NCI-H526 treated with DMSO at 0.1 percent for 48 hours (cell line): ENCODE measurements around the gene RBCK1.

Experiments
- DNase-seq: peaks from one replicate; lab custom pipeline; 2025; lab: John Stamatoyannopoulos, UW

Gene RBCK1

GRCh38 chr20:399182-399707 is 8.9 kb upstream of the RBCK1 start:
- DNase-seq: no peak

- no peak for DNase-seq
These were observed 8.0 kb upstream of the RBCK1 start for GRCh38 chr20:400128-400453.

- DNase-seq: no peak
These were observed 7.4 kb upstream of the RBCK1 start for GRCh38 chr20:400454-401275.

GRCh38 chr20:401682-402495 is 6.2 kb upstream of the RBCK1 start:
- peak; percentile 19 for DNase-seq

- DNase-seq: no peak
These were observed 5.6 kb upstream of the RBCK1 start for GRCh38 chr20:402496-402885.

- DNase-seq: no peak
These were observed 5.1 kb upstream of the RBCK1 start for GRCh38 chr20:402898-403581.

- no peak for DNase-seq
These were observed 4.5 kb upstream of the RBCK1 start for GRCh38 chr20:403582-403957.

GRCh38 chr20:404088-404487 is 4.0 kb upstream of the RBCK1 start:
- DNase-seq: no peak

- no peak for DNase-seq
These were observed 1.6 kb upstream of the RBCK1 start for GRCh38 chr20:406200-407132.

GRCh38 chr20:407133-407952 is 756 bp upstream of the RBCK1 start:
- DNase-seq: peak; percentile 81

- DNase-seq: no peak
These were observed 971 bp downstream of the RBCK1 start for GRCh38 chr20:408843-409696.

GRCh38 chr20:409697-410559 is 1.8 kb downstream of the RBCK1 start:
- DNase-seq: no peak

GRCh38 chr20:412081-412480 is 4.0 kb downstream of the RBCK1 start:
- no peak for DNase-seq

- DNase-seq: no peak
These were observed 6.1 kb downstream of the RBCK1 start for GRCh38 chr20:414161-414560.

GRCh38 chr20:415820-416322 is 7.8 kb downstream of the RBCK1 start:
- DNase-seq: no peak

- no peak for DNase-seq
These were observed 9.1 kb downstream of the RBCK1 start for GRCh38 chr20:416950-417800.

- DNase-seq: no peak
These were observed 9.8 kb downstream of the RBCK1 start for GRCh38 chr20:417801-418342.
